ENCODE results near the gene NRL.

- TF ChIP-seq ATF4 (CRISPR knock-in tag; IDR thresholded peaks at IDR 0.05) (no peak), ARNT (IDR thresholded peaks at IDR 0.05) (no peak), GABPA (tag; conservative IDR thresholded peaks at IDR 0.05; ENCODE audit: low read depth) (no peak), CTCF (IDR thresholded peaks at IDR 0.05 in 2 of 3, conservative IDR thresholded peaks at IDR 0.05 in 1 of 3; ENCODE audit: insufficient read depth in 2 of 3, low read depth in 1 of 3, low read length in 3 of 3) (no peak), XRCC5 (IDR thresholded peaks at IDR 0.05; ENCODE audit: low read depth, low read length) (no peak), ETV6 (IDR thresholded peaks at IDR 0.05; ENCODE audit: borderline replicate concordance in 1 of 2, low read depth in 2 of 2, low read length in 1 of 2) (no peak), ETV6 (CRISPR knock-in tag; IDR thresholded peaks at IDR 0.05; ENCODE audit: borderline replicate concordance) (no peak), FOXA3 (CRISPR knock-in tag; conservative IDR thresholded peaks at IDR 0.05 in 1 of 2, IDR thresholded peaks at IDR 0.05 in 1 of 2) (no peak), POLR2A (conservative IDR thresholded peaks at IDR 0.05) (no peak; the same call in 1 of the 2 replicates)
Observed at GRCh38 chr14:24157331-24157730, 42.6 kb upstream of the NRL start.
